Measurements from ENCODE around the gene AKAP8L. TPM values are rescaled to one million over a fixed set of nuclear protein-coding genes. Genes with fewer than 3 reads are reported as not detected.

AKAP8L gene
- total and polyA plus RNA-seq, 2 experiments from 2014 or later, result 88.7 to 155 TPM

DNA sequence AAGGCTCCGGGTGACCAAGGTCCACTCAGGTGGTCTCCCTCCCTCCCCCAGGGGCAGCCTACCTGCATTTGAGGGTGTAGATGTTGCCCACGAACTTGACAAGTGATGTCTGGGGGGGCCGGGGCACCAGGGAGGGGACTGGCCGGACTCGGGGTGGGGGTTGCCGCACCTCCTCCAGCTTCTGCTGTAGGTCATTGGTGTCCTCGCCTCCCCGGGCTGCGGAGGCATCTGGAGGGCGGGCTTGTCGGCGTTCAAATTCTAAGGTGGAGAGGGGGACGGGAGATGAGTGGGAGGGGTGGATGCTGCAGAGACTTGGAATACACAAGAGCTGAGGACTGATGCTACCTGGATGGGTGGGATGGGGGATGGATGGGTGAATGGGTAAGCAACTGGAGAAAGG, 5.3 kb upstream of the AKAP8L start:
- H3K79me2 ChIP-seq, result peaks cover 13% of the 10 kb centered on the region
- no peak overlapping the region for H3K4me2 ChIP-seq
- H3K4me1 ChIP-seq (ENCODE audit: insufficient read depth), result peaks cover 4% of the 10 kb centered on the region
- H2AFZ ChIP-seq, result no peak overlapping the region
- no peaks in the 10 kb centered on the region for H3K27me3 ChIP-seq
- no peak overlapping the region for H3K4me3 ChIP-seq
- no peaks in the 10 kb centered on the region for H3K9me3 ChIP-seq (ENCODE audit: low read depth)
- H3K27ac ChIP-seq, result no peak overlapping the region
- H3K9me2 ChIP-seq (replicated peaks; ENCODE audit: insufficient read depth), result no peaks in the 10 kb centered on the region
- H4K20me1 ChIP-seq (ENCODE audit: insufficient read depth, poor library complexity, severe bottlenecking), result no peaks in the 10 kb centered on the region
- no peak for TF ChIP-seq CTCF (IDR thresholded peaks at IDR 0.05; ENCODE audit: poor library complexity)
- TF ChIP-seq EZH2phosphoT487 (IDR thresholded peaks at IDR 0.05; ENCODE audit: low read depth, severe bottlenecking, unreplicated experiment), result no peak
- TF ChIP-seq EZH2 (IDR thresholded peaks at IDR 0.05; ENCODE audit: borderline replicate concordance), result no peak
- H3K36me3 ChIP-seq (replicated peaks; ENCODE audit: insufficient read depth, low read depth), result no peaks in the 10 kb centered on the region
- 93% methylated on average over 13 of the region's 13 CpGs for WGBS (ENCODE audit: low lambda C conversion rate, missing lambda C conversion rate)
- DNase-seq (ENCODE audit: low spot score), result no peak

GRCh38 chr19:15423130-15423529, 4.3 kb upstream of the AKAP8L start:
- peaks cover 7% of the 10 kb centered on the region for H3K79me2 ChIP-seq
- H3K4me1 ChIP-seq (ENCODE audit: insufficient read depth), result peaks cover 4% of the 10 kb centered on the region
- no peak overlapping the region for H3K4me2 ChIP-seq
- no peak overlapping the region for H3K4me3 ChIP-seq
- TF ChIP-seq EZH2phosphoT487 (IDR thresholded peaks at IDR 0.05; ENCODE audit: low read depth, severe bottlenecking, unreplicated experiment) (no peak), EZH2 (IDR thresholded peaks at IDR 0.05; ENCODE audit: borderline replicate concordance) (no peak), CTCF (IDR thresholded peaks at IDR 0.05; ENCODE audit: poor library complexity) (no peak)
- no peak for DNase-seq (ENCODE audit: low spot score)
- WGBS (ENCODE audit: low lambda C conversion rate, missing lambda C conversion rate), result 99% methylated on average over 6 of the region's 6 CpGs
- no peaks in the 10 kb centered on the region for H3K27me3 ChIP-seq
- H3K9me3 ChIP-seq (ENCODE audit: low read depth), result no peaks in the 10 kb centered on the region
- H3K36me3 ChIP-seq (replicated peaks; ENCODE audit: insufficient read depth, low read depth), result no peaks in the 10 kb centered on the region
- no peaks in the 10 kb centered on the region for H3K9me2 ChIP-seq (replicated peaks; ENCODE audit: insufficient read depth)
- no peak overlapping the region for H2AFZ ChIP-seq
- no peak overlapping the region for H3K27ac ChIP-seq
- H4K20me1 ChIP-seq (ENCODE audit: insufficient read depth, poor library complexity, severe bottlenecking), result no peaks in the 10 kb centered on the region

- no peak for TF ChIP-seq EZH2 (IDR thresholded peaks at IDR 0.05; ENCODE audit: borderline replicate concordance)
- no peak for TF ChIP-seq CTCF (IDR thresholded peaks at IDR 0.05; ENCODE audit: poor library complexity)
- no peak for TF ChIP-seq EZH2phosphoT487 (IDR thresholded peaks at IDR 0.05; ENCODE audit: low read depth, severe bottlenecking, unreplicated experiment)
- no peaks in the 10 kb centered on the region for H3K36me3 ChIP-seq (replicated peaks; ENCODE audit: insufficient read depth, low read depth)
These were observed 3.7 kb upstream of the AKAP8L start for GRCh38 chr19:15422296-15423075.

More at GRCh38 chr19:15422296-15423075, 3.7 kb upstream of the AKAP8L start:
- peaks cover 4% of the 10 kb centered on the region for H3K4me1 ChIP-seq (ENCODE audit: insufficient read depth)
- peaks cover 6% of the 10 kb centered on the region for H4K20me1 ChIP-seq (ENCODE audit: insufficient read depth, poor library complexity, severe bottlenecking)
- WGBS (ENCODE audit: low lambda C conversion rate, missing lambda C conversion rate), result 97% methylated on average over 22 of the region's 22 CpGs
- H3K9me2 ChIP-seq (replicated peaks; ENCODE audit: insufficient read depth), result no peaks in the 10 kb centered on the region
- no peak overlapping the region for H3K27ac ChIP-seq
- no peak overlapping the region for H3K4me3 ChIP-seq
- no peaks in the 10 kb centered on the region for H3K9me3 ChIP-seq (ENCODE audit: low read depth)
- no peaks in the 10 kb centered on the region for H3K27me3 ChIP-seq
- peaks cover 11% of the 10 kb centered on the region for H3K79me2 ChIP-seq
- no peak overlapping the region for H3K4me2 ChIP-seq
- DNase-seq (ENCODE audit: low spot score), result no peak
- no peak overlapping the region for H2AFZ ChIP-seq

Data from hepatocyte (in vitro differentiated cells).